HL-60/S4 treated with retinoic acid at 250 ng/mL for 4 days and 3 days (cell line): ENCODE data around the gene FBXW11.
"Not testable (repeated sequence)": the region's sequence is repeated elsewhere in the genome, so short reads cannot be mapped to it uniquely, and the experiment has no call there.

ENCODE experiments used
- in situ Hi-C: fragments of 300-500 bp; cut with MboI; formaldehyde crosslinking; loops from 2 replicates; pipeline ENCODE4 v1.7.0; 2022; ENCODE audit warnings: low sequenced_read_pairs

The FBXW11 gene

GRCh38 chr5:171986772-171987171 lies 19.7 kb downstream of the FBXW11 start:
- in situ Hi-C loops, result no loop called here

- in situ Hi-C loops, result no loop called here
Observed at GRCh38 chr5:171984748-171985419, 21.6 kb downstream of the FBXW11 start.

GRCh38 chr5:171981847-171982246 lies 24.6 kb downstream of the FBXW11 start:
- in situ Hi-C loops, result no loop called here

- in situ Hi-C loops, result no loop called here
Observed at GRCh38 chr5:171980792-171981191, 25.6 kb downstream of the FBXW11 start.

- in situ Hi-C loops, result no loop called here
Observed at GRCh38 chr5:171979606-171980005, 26.8 kb downstream of the FBXW11 start.

- in situ Hi-C loops, result no loop called here
Observed at GRCh38 chr5:171978519-171978918, 27.9 kb downstream of the FBXW11 start.

- in situ Hi-C loops, result no loop called here
Observed at GRCh38 chr5:171978016-171978415, 28.4 kb downstream of the FBXW11 start.

- in situ Hi-C loops, result not testable (repeated sequence)
Observed at GRCh38 chr5:171977244-171977950, 29.0 kb downstream of the FBXW11 start.

GRCh38 chr5:171975877-171976667 lies 30.4 kb downstream of the FBXW11 start:
- in situ Hi-C loops, result no loop called here

- in situ Hi-C loops, result no loop called here
Observed at GRCh38 chr5:171975262-171975876, 31.1 kb downstream of the FBXW11 start.

GRCh38 chr5:171970826-171971225 lies 35.6 kb downstream of the FBXW11 start:
- in situ Hi-C loops, result no loop called here

GRCh38 chr5:171969288-171969880 lies 37.1 kb downstream of the FBXW11 start:
- in situ Hi-C loops, result no loop called here

- in situ Hi-C loops, result no loop called here
Observed at GRCh38 chr5:171968531-171968930, 37.9 kb downstream of the FBXW11 start.

- in situ Hi-C loops, result no loop called here
Observed at GRCh38 chr5:171966964-171967363, 39.5 kb downstream of the FBXW11 start.

GRCh38 chr5:171966270-171966669 lies 40.2 kb downstream of the FBXW11 start:
- in situ Hi-C loops, result no loop called here

GRCh38 chr5:171965745-171966144 lies 40.7 kb downstream of the FBXW11 start:
- in situ Hi-C loops, result no loop called here

- in situ Hi-C loops, result no loop called here
Observed at GRCh38 chr5:171963416-171963815, 43.0 kb downstream of the FBXW11 start.

GRCh38 chr5:171961117-171961516 lies 45.3 kb downstream of the FBXW11 start:
- in situ Hi-C loops, result no loop called here

GRCh38 chr5:171957591-171958251 lies 48.7 kb downstream of the FBXW11 start:
- in situ Hi-C loops, result no loop called here

- in situ Hi-C loops, result no loop called here
Observed at GRCh38 chr5:171956887-171957495, 49.4 kb downstream of the FBXW11 start.
